ENCODE results near the gene WDR45B. TPM values are rescaled to one million over a fixed set of nuclear protein-coding genes. Genes with fewer than 3 reads are reported as not detected.

The WDR45B gene
- total and polyA plus RNA-seq, 8 donors, result 46.8 to 93.1 (median 82.6) TPM

GRCh38 chr17:82685291-82685690, 37.0 kb upstream of the WDR45B start:
- H3K4me3 ChIP-seq, result no peak overlapping the region
- H3K4me1 ChIP-seq, result no peaks in the 10 kb centered on the region
- no peaks in the 10 kb centered on the region for H3K36me3 ChIP-seq
- peaks cover 0 to 13% of the 10 kb centered on the region in 2 donors for H3K9me3 ChIP-seq
- intact Hi-C loops (cut with DNase I), result no loop called here
- TF ChIP-seq, protein P1, sequence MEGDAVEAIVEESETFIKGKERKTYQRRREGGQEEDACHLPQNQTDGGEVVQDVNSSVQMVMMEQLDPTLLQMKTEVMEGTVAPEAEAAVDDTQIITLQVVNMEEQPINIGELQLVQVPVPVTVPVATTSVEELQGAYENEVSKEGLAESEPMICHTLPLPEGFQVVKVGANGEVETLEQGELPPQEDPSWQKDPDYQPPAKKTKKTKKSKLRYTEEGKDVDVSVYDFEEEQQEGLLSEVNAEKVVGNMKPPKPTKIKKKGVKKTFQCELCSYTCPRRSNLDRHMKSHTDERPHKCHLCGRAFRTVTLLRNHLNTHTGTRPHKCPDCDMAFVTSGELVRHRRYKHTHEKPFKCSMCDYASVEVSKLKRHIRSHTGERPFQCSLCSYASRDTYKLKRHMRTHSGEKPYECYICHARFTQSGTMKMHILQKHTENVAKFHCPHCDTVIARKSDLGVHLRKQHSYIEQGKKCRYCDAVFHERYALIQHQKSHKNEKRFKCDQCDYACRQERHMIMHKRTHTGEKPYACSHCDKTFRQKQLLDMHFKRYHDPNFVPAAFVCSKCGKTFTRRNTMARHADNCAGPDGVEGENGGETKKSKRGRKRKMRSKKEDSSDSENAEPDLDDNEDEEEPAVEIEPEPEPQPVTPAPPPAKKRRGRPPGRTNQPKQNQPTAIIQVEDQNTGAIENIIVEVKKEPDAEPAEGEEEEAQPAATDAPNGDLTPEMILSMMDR (IDR thresholded peaks at IDR 0.05), result no peak
- H3K27ac ChIP-seq, result no peak overlapping the region
- H3K27me3 ChIP-seq, result no peaks in the 10 kb centered on the region
- ATAC-seq, result no peak
- no peak for DNase-seq

DNA sequence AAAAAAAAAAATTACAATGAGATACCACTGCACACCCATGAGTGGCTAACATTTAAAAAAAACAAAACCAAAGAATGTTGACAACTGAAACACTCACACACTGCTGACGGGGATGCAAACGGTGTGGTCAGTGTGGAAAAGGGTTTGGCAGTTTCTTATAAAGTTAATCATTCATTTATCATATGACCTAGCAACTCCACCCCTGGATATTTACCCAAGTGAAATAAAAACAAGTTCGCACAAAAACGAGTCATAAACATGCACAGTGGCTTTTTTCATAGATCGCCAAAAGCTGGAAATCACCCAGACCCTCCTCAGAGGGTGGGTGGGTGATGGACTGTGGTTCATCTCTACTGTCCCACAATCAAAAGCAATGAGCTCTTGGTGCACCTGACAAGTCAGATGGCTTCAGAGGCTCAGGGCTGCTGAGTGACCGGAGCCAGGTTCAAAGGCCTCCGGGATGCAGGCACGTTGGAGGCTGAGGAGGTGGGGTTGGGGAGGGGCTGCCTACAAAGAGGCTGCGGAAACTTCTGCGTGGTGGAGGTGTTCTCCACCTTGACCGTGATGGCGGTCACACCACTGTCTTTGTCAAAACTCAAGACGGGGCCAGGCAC, 36.1 kb upstream of the WDR45B start:
- intact Hi-C loops (cut with DNase I), result no loop called here
- Histone ChIP-seq H3K27me3 (no peaks in the 10 kb centered on the region), H3K4me3 (no peak overlapping the region), H3K27ac (no peak overlapping the region), H3K36me3 (no peaks in the 10 kb centered on the region), H3K9me3 (peaks cover 0 to 13% of the 10 kb centered on the region in 2 donors), H3K4me1 (no peaks in the 10 kb centered on the region)
- TF ChIP-seq, protein P1 (IDR thresholded peaks at IDR 0.05), result no peak
- ATAC-seq (peak; percentile 50), DNase-seq (no peak)

DNA sequence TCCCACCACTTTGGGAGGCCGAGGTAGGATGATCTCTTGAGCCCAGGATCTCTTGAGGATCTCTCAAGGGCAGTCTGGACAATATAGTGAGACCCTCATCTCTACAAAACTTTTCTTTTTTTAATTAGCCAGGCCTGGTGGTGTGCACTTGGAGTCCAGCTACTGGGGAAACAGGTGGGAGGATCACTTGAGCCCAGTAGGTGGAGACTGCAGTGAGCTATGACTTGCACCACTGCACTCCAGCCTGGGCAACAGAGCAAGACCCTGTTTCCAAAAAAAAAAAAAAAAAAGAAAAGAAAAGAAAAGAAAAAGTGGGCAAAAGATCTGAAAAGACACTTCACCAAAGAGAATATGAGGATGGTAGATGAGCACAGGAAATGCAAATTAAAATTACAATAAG, 35.3 kb upstream of the WDR45B start:
- TF ChIP-seq, protein P1 (IDR thresholded peaks at IDR 0.05), result no peak
- Histone ChIP-seq H3K36me3 (no peaks in the 10 kb centered on the region), H3K27ac (no peak overlapping the region), H3K4me1 (no peaks in the 10 kb centered on the region), H3K27me3 (no peaks in the 10 kb centered on the region), H3K4me3 (no peak overlapping the region), H3K9me3 (peaks cover 0 to 13% of the 10 kb centered on the region in 2 donors)
- no peak for DNase-seq
- no peak for ATAC-seq
- intact Hi-C loops (cut with DNase I), result no loop called here

- H3K27me3 ChIP-seq, result no peaks in the 10 kb centered on the region
- H3K27ac ChIP-seq, result no peak overlapping the region
- peaks cover 0 to 13% of the 10 kb centered on the region in 2 donors for H3K9me3 ChIP-seq
- intact Hi-C loops (cut with DNase I), result no loop called here
- no peaks in the 10 kb centered on the region for H3K4me1 ChIP-seq
- no peak overlapping the region for H3K4me3 ChIP-seq
- DNase-seq (no peak), ATAC-seq (no peak)
- TF ChIP-seq, protein P1 (IDR thresholded peaks at IDR 0.05), result no peak
- H3K36me3 ChIP-seq, result no peaks in the 10 kb centered on the region
Observed at GRCh38 chr17:82681547-82681946, 33.3 kb upstream of the WDR45B start.

GRCh38 chr17:82679586-82680465, 31.6 kb upstream of the WDR45B start:
- TF ChIP-seq, protein P1 (IDR thresholded peaks at IDR 0.05), result no peak
- Histone ChIP-seq H3K36me3 (no peaks in the 10 kb centered on the region), H3K4me3 (no peak overlapping the region), H3K9me3 (peaks cover 0 to 13% of the 10 kb centered on the region in 2 donors), H3K27ac (no peak overlapping the region), H3K27me3 (no peaks in the 10 kb centered on the region), H3K4me1 (no peaks in the 10 kb centered on the region)
- DNase-seq (peak in 1 of 4 donors; percentile 72), ATAC-seq (no peak)
- intact Hi-C loops (cut with DNase I), result no loop called here
